Measurements from ENCODE around the gene SALL4.

The SALL4 gene

GRCh38 chr20:51802170-51802751, at the start of gene SALL4:
TSS of gene SALL4 (minus strand) at chr20:51802521. CDS start at chr20:51802408, 113 bp downstream.
- TF ChIP-seq, protein P1, sequence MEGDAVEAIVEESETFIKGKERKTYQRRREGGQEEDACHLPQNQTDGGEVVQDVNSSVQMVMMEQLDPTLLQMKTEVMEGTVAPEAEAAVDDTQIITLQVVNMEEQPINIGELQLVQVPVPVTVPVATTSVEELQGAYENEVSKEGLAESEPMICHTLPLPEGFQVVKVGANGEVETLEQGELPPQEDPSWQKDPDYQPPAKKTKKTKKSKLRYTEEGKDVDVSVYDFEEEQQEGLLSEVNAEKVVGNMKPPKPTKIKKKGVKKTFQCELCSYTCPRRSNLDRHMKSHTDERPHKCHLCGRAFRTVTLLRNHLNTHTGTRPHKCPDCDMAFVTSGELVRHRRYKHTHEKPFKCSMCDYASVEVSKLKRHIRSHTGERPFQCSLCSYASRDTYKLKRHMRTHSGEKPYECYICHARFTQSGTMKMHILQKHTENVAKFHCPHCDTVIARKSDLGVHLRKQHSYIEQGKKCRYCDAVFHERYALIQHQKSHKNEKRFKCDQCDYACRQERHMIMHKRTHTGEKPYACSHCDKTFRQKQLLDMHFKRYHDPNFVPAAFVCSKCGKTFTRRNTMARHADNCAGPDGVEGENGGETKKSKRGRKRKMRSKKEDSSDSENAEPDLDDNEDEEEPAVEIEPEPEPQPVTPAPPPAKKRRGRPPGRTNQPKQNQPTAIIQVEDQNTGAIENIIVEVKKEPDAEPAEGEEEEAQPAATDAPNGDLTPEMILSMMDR (IDR thresholded peaks at IDR 0.05; ENCODE audit: low read depth, low read length), result no peak

DNA sequence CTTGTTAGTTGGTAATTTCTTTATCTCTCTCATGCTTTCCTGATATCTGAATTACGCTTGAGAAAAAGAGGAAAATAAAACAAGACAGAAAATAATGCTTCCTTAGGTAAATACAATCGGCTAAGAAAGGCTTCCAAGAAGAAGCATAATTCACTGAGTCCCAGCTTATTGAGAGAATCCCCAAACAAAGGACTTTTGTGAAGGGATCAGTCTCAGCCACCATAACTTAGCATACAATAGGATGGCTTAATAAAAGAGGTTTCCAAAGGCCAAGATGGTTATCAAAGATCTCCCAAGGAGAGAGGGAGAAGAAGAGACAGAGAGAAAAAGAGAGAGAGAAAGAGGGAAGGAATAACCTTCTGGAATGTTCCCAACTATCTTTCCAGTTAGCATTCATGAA, 46.0 kb upstream of the SALL4 start:
- in situ Hi-C loops (cut with HindIII; ENCODE audit: low sequenced_read_pairs), result no loop called here
- TF ChIP-seq, protein P1 (IDR thresholded peaks at IDR 0.05; ENCODE audit: low read depth, low read length), result no peak
- no peak for DNase-seq (ENCODE audit: low read depth, low spot score)
- no peak overlapping the region for H3K4me3 ChIP-seq (ENCODE audit: low read depth, low read length)

More at GRCh38 chr20:51802170-51802751, at the start of gene SALL4:
- H3K4me3 ChIP-seq (ENCODE audit: low read depth, low read length), result peak within 1 kb of the TSS; percentile 45
- DNase-seq (ENCODE audit: low read depth, low spot score), result no peak
- in situ Hi-C loops (cut with HindIII; ENCODE audit: low sequenced_read_pairs), result no loop called here

DNA sequence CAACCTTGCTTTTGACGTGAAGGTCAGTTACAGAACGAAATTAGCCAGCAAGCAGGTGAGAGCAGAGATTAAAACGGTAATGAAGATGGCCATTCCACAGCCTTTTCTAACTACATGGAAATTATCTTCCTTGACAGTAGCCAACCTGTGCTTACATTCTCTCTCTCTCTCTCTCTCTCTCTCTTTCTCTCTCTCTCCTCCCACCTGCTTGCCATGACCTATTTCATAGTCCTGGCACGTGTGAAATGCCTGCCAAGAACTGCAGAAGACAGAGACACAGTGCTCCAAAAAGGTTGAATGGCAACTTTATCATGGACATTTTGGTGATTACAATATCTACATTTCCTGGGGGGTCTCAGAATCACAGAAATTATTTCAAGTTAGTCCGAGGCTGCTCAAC, 38.5 kb upstream of the SALL4 start:
- DNase-seq (ENCODE audit: low read depth, low spot score), result no peak
- TF ChIP-seq, protein P1 (IDR thresholded peaks at IDR 0.05; ENCODE audit: low read depth, low read length), result no peak
- in situ Hi-C loops (cut with HindIII; ENCODE audit: low sequenced_read_pairs), result no loop called here

DNA sequence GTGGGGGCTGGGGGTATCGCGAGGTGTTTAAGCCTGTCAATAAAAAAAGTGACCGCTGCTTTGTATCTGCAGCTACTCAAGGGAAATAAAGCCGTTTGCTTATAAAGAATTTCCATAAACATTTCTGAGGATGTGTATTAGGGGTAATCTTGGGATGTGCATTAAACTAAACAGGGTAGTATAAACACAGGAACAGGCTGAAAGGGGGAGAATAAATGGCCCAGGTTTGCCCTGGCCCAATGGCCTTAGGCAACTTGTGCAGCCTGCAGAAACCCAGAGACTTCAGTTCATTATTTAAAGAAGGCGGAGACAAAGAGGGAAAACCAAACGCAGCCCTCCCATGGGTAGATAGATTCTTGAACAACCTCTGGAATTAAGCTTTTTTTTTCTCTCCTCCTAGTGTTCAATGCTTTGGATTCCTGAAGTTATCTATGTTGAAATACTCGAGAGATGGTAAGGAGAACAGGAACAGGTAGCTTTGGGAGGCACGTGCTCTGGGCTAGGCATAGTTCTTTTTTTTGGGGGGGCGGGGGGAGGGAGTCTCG, 35.6 kb upstream of the SALL4 start:
- in situ Hi-C loops (cut with HindIII; ENCODE audit: low sequenced_read_pairs), result no loop called here

More for the DNA sequence above, 38.5 kb upstream of the SALL4 start:
- H3K4me3 ChIP-seq (ENCODE audit: low read depth, low read length), result no peak overlapping the region

DNA sequence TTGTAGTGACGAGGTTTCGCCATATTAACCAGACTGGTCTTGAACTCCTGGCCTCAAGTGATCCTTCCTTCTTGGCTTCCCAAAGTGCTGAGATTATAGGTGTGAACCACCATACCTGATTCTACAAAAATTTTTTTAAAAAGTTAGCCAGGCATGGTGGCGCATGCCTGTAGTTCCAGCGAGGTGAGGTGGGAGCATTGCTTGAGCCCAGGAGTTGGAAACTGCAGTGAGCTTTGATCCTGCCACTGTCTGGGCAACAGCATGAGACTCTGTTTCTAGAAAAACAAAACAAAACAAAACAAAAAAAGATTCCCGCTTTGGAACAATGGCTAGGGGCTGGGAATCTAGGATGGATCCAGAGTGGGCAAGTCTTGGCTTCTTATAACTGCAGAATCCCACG, 35.1 kb upstream of the SALL4 start:
- in situ Hi-C loops (cut with HindIII; ENCODE audit: low sequenced_read_pairs), result no loop called here

More for the DNA sequence above, 35.6 kb upstream of the SALL4 start:
- no peak overlapping the region for H3K4me3 ChIP-seq (ENCODE audit: low read depth, low read length)
- DNase-seq (ENCODE audit: low read depth, low spot score), result no peak
- TF ChIP-seq, protein P1 (IDR thresholded peaks at IDR 0.05; ENCODE audit: low read depth, low read length), result no peak

DNA sequence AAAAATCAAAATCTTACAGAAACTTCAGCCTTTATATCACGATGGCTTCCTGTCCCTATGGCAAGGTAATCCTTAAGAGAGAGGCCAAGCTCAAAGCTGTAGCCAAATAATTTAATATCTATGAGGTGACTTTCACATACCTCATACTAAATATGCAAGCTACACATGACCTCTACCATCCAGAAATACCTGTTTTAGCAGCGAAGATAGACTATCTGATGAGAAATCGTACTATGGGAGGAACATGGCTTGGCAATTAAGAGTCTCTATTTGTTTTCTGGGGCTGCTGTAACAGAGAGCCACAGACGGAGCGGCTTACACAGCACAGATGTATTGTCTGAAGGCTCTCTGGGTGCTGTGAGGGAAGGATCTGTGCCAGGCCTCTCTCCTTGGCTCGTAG, 31.0 kb upstream of the SALL4 start:
- TF ChIP-seq, protein P1 (IDR thresholded peaks at IDR 0.05; ENCODE audit: low read depth, low read length), result no peak
- no peak for DNase-seq (ENCODE audit: low read depth, low spot score)
- H3K4me3 ChIP-seq (ENCODE audit: low read depth, low read length), result no peak overlapping the region
- in situ Hi-C loops (cut with HindIII; ENCODE audit: low sequenced_read_pairs), result no loop called here

More for the DNA sequence above, 35.1 kb upstream of the SALL4 start:
- TF ChIP-seq, protein P1 (IDR thresholded peaks at IDR 0.05; ENCODE audit: low read depth, low read length), result no peak
- H3K4me3 ChIP-seq (ENCODE audit: low read depth, low read length), result no peak overlapping the region
- DNase-seq (ENCODE audit: low read depth, low spot score), result no peak
